ENCODE data around the gene NT5C2. TPM values are rescaled to one million over a fixed set of nuclear protein-coding genes. Genes with fewer than 3 reads are reported as not detected.
"Not testable (repeated sequence)": the region's sequence is repeated elsewhere in the genome, so short reads cannot be mapped to it uniquely, and the experiment has no call there.

NT5C2 gene
- total RNA-seq, 2 donors from 2014 or later = 105 to 114 TPM

GRCh38 chr10:103168438-103168837 is 24.6 kb downstream of the NT5C2 start:
- ATAC-seq (ENCODE audit: insufficient number of reproducible peaks, low FRiP score, low read depth) (no peak), DNase-seq (ENCODE audit: low spot score) (no peak)
- H3K4me3 ChIP-seq = no peak overlapping the region
- H3K36me3 ChIP-seq = peaks cover 27% of the 10 kb centered on the region
- no peaks in the 10 kb centered on the region for H3K27me3 ChIP-seq (replicated peaks; ENCODE audit: insufficient read depth)
- H3K9me3 ChIP-seq = no peaks in the 10 kb centered on the region
- no peak for TF ChIP-seq CTCF (IDR thresholded peaks at IDR 0.05)
- H3K4me1 ChIP-seq (ENCODE audit: control insufficient read depth in 1 of 2, low read depth in 2 of 2) = no peaks in the 10 kb centered on the region
- H3K27ac ChIP-seq = no peak overlapping the region

GRCh38 chr10:103167554-103167953 is 25.5 kb downstream of the NT5C2 start:
- H3K27me3 ChIP-seq (replicated peaks; ENCODE audit: insufficient read depth); ATAC-seq (ENCODE audit: insufficient number of reproducible peaks, low FRiP score, low read depth); H3K4me1 ChIP-seq (ENCODE audit: control insufficient read depth in 1 of 2, low read depth in 2 of 2); DNase-seq (ENCODE audit: low spot score); H3K9me3 ChIP-seq; H3K4me3 ChIP-seq; H3K27ac ChIP-seq: not testable (repeated sequence)
- H3K36me3 ChIP-seq = peaks cover 19% of the 10 kb centered on the region

- Histone ChIP-seq H3K4me3 (no peak overlapping the region), H3K27me3 (replicated peaks; ENCODE audit: insufficient read depth) (no peaks in the 10 kb centered on the region), H3K9me3 (no peaks in the 10 kb centered on the region), H3K4me1 (ENCODE audit: control insufficient read depth in 1 of 2, low read depth in 2 of 2) (no peaks in the 10 kb centered on the region), H3K27ac (no peak overlapping the region), H3K36me3 (peaks cover 12% of the 10 kb centered on the region)
- TF ChIP-seq CTCF (IDR thresholded peaks at IDR 0.05) = no peak
- ATAC-seq (ENCODE audit: insufficient number of reproducible peaks, low FRiP score, low read depth) (no peak), DNase-seq (ENCODE audit: low spot score) (no peak)
Observed at GRCh38 chr10:103166523-103166922, 26.5 kb downstream of the NT5C2 start.

- ATAC-seq (ENCODE audit: insufficient number of reproducible peaks, low FRiP score, low read depth); DNase-seq (ENCODE audit: low spot score); H3K4me1 ChIP-seq (ENCODE audit: control insufficient read depth in 1 of 2, low read depth in 2 of 2); H3K27ac ChIP-seq; H3K36me3 ChIP-seq; H3K27me3 ChIP-seq (replicated peaks; ENCODE audit: insufficient read depth); H3K4me3 ChIP-seq; H3K9me3 ChIP-seq: not testable (repeated sequence)
Observed at GRCh38 chr10:103163766-103164403, 29.2 kb downstream of the NT5C2 start.

- no peaks in the 10 kb centered on the region for H3K36me3 ChIP-seq
- TF ChIP-seq CTCF (IDR thresholded peaks at IDR 0.05) = no peak
- no peak overlapping the region for H3K4me3 ChIP-seq
- H3K4me1 ChIP-seq (ENCODE audit: control insufficient read depth in 1 of 2, low read depth in 2 of 2) = peaks cover 29 to 40% of the 10 kb centered on the region in 2 donors
- peak overlapping the region in 1 of 2 donors; percentile 43 for H3K27ac ChIP-seq
- H3K27me3 ChIP-seq (replicated peaks; ENCODE audit: insufficient read depth) = no peaks in the 10 kb centered on the region
- no peak for ATAC-seq (ENCODE audit: insufficient number of reproducible peaks, low FRiP score, low read depth)
- no peaks in the 10 kb centered on the region for H3K9me3 ChIP-seq
- DNase-seq (ENCODE audit: low spot score) = no peak
Observed at GRCh38 chr10:103157246-103157645, 35.8 kb downstream of the NT5C2 start.

- no peaks in the 10 kb centered on the region for H3K27me3 ChIP-seq (replicated peaks; ENCODE audit: insufficient read depth)
- peaks cover 36 to 57% of the 10 kb centered on the region in 2 donors for H3K4me1 ChIP-seq (ENCODE audit: control insufficient read depth in 1 of 2, low read depth in 2 of 2)
- no peaks in the 10 kb centered on the region for H3K9me3 ChIP-seq
- no peaks in the 10 kb centered on the region for H3K36me3 ChIP-seq
- H3K4me3 ChIP-seq = no peak overlapping the region
- ATAC-seq (ENCODE audit: insufficient number of reproducible peaks, low FRiP score, low read depth) (no peak), DNase-seq (ENCODE audit: low spot score) (no peak)
- peak overlapping the region; percentile 44 to 87 for H3K27ac ChIP-seq
- TF ChIP-seq CTCF (IDR thresholded peaks at IDR 0.05) = no peak
Observed at GRCh38 chr10:103155471-103156085, 37.5 kb downstream of the NT5C2 start.

Data from thoracic aorta (tissue), 2 donors.